Esophagus muscularis mucosa (tissue), 3 donors: ENCODE measurements around the gene AIDA.

Source experiments
- EP300 ChIP-seq: sonication (generic); formaldehyde crosslinking; IDR thresholded peaks from one replicate; pipeline ENCODE4 v1.6.1; 2017; ENCODE audit warnings: antibody characterized with exemption
- TF ChIP-seq, protein P1 (sequence below), 3 experiments: fragments of 200-600 bp in 2 of 3; fragments of 450-650 bp in 1 of 3; sonication (generic) in 2 of 3; IDR thresholded peaks; one replicate each; pipeline ENCODE4 v1.5.1; 2017 to 2019; ENCODE audit warnings: antibody characterized with exemption in 3 of 3, mild to moderate bottlenecking in 2 of 3, moderate library complexity in 1 of 3

DNA sequence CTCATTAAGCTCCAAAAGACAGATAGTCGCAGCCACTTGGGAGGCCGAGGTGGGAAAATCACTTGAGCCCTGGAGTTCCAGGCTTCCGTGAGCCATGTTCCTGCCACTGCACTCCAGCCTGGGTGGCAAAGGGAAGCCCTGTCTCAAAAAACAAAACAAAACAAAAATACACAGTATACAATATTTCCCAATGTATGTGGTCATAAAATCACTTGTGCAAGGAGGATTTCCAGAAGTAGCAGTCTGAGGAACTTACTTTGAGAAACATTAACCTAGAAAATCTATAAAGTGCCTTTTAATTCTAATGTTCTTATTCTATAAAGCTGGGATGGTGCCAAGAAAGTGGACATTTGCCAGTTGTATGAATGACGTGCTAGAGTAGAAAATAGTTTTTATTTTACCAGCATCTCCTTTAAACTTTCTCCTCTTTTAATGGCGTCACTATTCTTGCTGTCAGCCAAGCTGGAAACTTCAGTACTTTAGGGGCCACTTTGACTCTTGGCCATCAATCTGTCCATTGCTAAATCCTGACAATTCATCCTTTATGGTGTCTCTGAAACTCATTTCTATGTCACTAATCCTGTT is 47.3 kb upstream of the AIDA start:
- TF ChIP-seq, protein P1, sequence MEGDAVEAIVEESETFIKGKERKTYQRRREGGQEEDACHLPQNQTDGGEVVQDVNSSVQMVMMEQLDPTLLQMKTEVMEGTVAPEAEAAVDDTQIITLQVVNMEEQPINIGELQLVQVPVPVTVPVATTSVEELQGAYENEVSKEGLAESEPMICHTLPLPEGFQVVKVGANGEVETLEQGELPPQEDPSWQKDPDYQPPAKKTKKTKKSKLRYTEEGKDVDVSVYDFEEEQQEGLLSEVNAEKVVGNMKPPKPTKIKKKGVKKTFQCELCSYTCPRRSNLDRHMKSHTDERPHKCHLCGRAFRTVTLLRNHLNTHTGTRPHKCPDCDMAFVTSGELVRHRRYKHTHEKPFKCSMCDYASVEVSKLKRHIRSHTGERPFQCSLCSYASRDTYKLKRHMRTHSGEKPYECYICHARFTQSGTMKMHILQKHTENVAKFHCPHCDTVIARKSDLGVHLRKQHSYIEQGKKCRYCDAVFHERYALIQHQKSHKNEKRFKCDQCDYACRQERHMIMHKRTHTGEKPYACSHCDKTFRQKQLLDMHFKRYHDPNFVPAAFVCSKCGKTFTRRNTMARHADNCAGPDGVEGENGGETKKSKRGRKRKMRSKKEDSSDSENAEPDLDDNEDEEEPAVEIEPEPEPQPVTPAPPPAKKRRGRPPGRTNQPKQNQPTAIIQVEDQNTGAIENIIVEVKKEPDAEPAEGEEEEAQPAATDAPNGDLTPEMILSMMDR (IDR thresholded peaks at IDR 0.05), result no peak
- no peak for TF ChIP-seq EP300
